Measurements from ENCODE around the gene APOO.
"Not testable (repeated sequence)": the region's sequence is repeated elsewhere in the genome, so short reads cannot be mapped to it uniquely, and the experiment has no call there.

Gene APOO

DNA sequence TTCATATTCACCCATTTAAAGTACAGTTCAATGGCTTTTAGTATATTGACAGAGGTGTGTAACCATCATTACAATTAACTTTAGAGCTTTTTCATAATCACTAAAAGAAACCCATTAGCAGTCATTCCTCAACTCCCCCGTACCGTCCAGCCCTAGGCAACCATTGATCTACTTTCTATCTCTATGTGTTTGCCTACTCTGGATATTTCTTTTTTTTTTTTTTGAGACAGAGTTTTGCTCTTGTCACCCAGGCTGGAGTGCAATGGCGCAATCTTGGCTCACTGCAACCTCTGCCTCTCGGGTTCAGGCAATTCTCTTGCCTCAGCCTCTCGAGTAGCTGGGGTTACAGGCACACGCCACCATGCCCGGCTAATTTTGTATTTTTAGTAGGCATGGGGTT is 48.5 kb downstream of the APOO start:
- DNase-seq (ENCODE audit: low read depth in 2 of 2) = not testable (repeated sequence)

DNA sequence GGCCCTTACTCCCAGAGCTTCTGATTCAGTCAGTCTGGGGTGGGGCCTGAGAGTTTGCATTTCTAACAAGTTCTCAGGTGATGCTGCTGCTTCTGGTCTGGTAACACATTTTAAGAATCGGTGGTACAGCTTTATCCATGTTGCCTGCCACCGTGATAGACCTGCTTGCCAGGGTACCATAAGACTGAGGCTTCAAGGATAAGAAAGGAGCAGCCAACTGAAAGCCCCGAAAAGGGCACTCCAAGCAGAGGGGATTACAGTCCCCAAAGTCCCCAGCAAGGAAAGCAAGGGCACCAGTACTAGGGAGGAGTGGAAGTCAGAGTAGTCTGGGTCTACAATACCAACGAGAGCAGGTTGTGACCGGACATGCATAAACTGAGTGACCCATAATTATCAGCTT is 49.8 kb downstream of the APOO start:
- DNase-seq (ENCODE audit: low read depth in 2 of 2) = no peak

DNA sequence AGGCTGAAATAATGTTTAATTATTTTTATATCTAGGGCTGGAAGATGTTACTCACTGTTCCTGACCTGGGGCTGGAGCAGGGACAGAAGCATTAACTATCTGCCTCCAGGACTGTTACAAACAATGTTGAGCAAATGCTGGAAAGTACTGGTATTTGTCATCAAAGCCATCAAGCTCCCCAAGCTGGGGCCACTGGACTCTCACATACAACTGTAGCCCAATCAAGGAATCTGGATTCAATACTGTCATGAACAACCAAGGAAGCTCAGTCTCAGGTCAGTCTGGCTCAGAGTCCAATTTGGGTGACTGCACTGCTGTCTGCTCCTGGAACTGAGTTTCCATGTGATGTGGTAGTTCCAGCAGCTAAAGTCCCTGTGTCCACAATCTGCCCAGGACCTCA is 50.4 kb downstream of the APOO start:
- DNase-seq (ENCODE audit: low read depth in 2 of 2) = no peak

DNA sequence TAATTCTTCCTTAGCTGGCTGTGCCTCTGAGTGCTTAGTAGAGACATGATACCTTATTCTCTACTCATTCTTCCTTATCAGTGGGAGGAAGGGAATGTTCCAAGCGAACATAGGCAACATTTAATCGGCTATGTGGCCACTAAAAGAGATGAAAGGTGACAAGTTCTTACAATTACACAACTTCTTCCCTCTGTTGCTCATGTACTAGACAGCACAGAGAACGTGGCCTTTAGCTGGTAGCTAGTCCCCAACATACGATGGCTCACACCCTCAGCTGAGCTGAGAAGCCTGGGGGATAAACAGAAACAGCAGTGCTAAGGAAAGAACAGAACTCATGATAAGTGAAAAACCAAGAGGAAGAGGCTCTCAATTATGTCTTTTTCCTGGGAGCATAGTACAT is 52.2 kb downstream of the APOO start:
- DNase-seq (ENCODE audit: low read depth in 2 of 2) = no peak

DNA sequence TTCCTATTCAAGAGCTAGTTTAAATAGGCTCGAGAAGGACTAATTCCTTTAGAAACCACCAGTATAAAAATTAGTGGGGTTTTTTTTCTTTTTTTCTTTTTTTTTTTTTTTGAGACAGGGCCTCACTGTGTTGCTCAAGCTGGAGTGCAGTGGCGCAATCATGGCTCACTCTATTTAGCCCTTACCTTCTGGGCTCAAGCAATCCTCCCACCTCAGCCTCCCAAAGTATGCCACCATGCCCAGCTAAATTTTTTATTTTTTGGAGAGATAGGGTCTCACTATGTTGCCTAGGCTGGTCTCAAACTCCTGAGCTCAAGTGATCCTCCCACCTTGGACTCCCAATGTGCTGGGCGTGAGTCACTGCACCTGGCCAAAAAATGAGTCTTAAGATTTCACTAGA is 52.8 kb downstream of the APOO start:
- DNase-seq (ENCODE audit: low read depth in 2 of 2) = no peak

DNA sequence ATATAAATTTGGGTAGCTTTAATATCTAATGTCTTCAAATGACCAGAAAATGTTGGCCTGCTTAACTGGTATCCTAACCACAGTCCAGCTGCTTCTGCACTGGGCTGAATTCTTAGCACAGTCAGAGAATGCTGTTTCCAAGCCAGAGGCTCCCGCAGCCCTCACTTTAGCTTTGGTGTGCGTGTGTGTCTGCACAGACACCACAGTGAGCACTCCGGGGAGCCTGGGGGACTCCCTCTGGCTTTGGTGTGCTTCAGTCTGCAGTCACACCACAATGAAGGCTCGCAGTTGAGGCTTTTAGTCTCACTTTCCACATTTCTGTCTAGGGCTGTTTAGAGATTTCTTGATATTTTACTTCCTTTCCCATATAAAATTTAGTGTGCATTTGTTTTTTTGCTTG is 53.6 kb downstream of the APOO start:
- DNase-seq (ENCODE audit: low read depth in 2 of 2) = no peak

DNA sequence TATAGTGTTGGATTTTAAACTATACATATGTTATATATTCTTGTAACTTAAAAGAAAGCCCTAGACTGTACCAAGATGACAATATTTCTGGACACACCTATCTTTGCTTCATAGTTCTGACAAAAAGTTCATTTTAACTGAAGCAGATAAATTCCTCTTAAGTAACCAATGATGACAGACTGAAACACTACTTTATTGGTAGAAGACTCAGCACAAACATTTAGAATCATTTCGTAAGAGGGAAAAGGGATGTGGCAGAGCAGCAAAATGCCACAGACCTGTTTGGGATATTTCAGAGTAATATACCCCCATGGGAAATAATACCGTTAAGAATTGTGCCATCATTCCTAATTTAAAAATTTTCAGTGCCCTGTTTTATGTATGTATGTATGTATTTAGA is 56.2 kb downstream of the APOO start:
- DNase-seq (ENCODE audit: low read depth in 2 of 2) = no peak

DNA sequence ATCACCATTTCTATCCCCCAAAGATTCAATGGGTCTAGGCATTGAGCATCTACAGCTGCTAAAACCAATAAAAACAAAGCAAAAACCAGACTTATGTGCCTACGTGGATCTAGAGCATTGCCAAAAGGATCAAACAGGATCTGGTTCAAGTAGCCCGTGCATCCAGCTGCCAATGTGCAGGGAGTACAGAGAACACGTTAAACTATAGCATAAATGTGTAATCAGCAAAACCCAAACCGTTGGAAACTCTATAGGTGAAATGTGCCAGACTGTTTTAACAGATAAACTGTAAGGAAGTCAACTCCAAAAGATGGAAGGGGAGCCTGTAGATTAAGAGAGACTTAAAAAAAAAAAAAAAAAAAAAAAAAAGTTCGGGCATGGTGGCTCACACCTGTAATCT is 58.5 kb downstream of the APOO start:
- no peak for DNase-seq (ENCODE audit: low read depth in 2 of 2)

DNA sequence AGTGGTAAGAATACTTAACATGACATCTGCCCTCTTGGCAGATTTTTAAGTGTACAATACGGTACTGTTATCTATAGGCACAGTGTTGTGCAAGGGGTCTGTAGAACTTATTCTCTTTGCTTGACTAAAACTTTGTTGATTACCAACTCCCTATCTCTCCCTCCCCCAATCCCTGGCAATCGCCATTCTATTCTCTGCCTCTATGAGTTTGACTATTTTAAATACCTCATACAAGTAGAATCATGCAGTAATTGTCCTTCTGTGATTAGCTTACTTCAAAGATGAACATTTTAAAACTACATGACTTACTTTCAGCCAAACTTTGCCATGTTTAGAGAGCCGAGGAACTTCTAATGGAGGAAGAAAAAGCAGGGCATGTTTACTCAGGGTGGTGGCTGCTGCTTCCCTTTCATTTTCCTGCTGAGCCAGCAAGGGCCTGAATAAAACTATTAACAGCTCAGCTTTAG is 62.4 kb downstream of the APOO start:
- DNase-seq (ENCODE audit: low read depth in 2 of 2) = no peak

DNA sequence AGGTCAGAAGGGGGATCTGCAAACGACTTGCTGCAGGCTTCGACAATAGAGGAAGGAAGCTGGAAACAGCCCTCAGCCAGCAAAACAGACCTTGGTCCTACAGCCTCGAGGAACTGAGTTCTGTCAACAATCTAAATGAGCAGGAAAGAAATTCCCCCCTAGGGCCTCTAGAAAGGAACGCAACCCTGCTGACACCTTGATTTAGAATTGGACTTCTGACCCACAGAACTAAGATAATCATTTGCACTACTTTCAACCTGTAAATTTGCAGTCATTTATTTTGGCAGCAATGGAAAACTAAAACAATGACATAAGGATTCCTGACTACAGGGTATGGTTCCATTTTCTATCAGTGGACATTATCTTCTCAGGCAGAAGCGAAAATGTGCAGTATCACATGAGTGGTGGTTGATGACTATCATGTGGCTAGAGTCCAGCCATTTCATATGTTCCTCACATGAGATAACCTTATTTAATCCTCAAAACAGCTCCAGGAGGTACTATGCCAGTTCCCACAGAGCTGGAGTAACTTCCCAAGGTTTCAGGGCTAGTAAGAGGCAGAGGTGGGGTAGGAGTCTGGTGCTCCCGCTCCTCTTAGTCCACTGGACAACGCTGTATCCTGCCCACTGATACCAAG is 63.1 kb downstream of the APOO start:
- no peak for DNase-seq (ENCODE audit: low read depth in 2 of 2)

DNA sequence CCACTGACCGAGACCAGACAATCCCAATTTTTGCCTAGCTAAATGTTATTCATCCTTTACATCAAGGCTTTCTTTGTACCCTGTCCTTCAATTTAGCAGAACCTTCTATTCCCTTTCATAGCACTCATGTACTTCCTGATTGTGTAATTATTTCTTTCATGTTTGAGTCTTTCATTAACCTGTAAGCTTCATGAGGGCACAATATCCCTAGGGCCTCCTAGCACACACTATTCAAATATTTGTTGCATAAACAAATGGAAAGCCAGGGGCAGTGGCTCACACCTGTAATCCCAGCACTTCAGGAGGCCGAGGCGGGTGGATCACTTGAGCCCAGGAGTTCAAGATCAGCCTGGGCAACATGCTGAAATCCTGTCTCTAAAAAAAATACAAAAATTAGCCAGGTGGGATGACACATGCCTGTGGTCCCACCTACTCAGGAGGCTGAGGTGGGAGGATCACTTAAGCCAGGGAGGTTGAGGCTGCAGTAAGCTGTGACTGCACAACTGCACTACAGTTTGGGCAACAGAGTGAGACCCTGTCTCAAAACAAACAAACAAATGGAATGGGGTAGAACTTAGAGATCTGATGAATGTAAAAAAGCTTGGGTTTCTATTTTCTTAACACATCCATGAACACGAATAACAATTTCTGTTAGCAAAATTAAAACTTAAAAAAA is 65.8 kb downstream of the APOO start:
- DNase-seq (ENCODE audit: low read depth in 2 of 2) = no peak

DNA sequence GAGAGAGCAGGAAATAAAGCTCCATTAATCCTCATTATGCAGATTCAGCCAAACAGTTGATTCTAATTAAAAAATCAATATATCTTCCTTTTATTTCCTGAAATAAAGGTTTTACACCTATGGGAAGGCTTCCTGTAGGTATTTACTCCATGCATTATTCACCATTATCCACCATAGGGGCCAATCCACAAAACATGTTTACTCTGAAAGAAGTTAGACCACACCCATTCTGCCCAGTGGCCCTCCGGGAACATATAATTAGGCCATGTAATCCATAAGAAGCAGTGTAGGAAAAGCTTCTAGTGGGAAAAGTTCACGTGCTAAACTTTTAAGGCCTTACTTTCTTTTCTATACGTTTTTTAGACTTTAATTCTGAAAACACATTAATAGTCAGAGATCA is 67.1 kb downstream of the APOO start:
- no peak for DNase-seq (ENCODE audit: low read depth in 2 of 2)

DNA sequence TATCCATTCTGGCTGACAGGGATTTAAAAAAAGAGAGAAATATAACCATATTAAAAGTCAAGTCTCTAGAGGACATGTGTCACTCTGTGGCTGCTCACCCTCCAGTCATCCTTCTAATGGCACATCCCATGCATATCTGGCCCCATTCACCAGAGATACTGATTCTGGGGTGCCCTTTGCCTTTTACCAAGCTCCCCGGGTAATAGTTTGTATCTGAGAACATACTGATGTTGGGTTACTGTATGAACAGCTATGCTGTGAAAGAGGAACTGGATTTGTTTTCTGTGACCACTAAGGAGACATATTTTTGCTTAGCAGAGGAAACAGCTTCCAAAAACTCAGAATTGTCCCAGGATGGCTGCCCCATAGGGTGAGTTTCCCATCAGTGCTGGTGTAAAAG is 68.8 kb downstream of the APOO start:
- no peak for DNase-seq (ENCODE audit: low read depth in 2 of 2)

DNA sequence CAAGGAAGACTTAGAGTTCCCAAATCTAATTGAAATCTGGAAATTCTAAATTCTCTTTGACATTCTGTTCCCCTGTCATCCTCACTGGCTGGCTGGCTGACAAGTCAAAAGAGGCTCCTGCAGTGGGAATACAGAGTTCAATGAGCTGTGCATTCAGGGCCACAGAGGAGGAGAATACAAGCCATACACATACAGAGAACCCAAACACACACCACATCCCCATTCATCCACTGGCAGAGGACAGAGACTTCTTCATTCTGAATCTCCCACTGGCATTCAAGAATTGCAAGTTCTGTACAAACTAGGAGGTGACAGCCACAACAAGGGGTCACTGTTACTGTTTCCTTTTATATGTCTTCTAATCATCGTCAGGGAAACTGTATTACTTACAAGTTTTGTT is 75.0 kb downstream of the APOO start:
- no peak for DNase-seq (ENCODE audit: low read depth in 2 of 2)

DNA sequence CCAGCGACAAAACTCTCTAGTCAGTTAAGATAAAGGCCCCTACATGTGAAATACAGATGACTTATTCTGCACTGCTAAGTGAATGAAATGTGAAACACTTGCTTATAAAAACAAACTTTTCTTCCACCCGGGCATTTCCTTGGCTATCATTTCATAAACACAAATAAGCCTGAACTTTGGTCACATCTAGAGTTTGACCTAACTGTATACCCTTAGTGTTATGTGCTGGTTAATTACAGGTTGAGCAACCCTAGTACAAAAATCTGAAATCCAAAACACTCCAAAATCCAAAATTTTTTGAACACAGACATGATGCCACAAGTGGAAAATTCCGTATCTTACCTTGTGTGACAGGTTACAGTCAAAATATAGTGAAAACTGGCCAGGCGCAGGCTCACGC is 78.9 kb downstream of the APOO start:
- no peak for DNase-seq (ENCODE audit: low read depth in 2 of 2)

DNA sequence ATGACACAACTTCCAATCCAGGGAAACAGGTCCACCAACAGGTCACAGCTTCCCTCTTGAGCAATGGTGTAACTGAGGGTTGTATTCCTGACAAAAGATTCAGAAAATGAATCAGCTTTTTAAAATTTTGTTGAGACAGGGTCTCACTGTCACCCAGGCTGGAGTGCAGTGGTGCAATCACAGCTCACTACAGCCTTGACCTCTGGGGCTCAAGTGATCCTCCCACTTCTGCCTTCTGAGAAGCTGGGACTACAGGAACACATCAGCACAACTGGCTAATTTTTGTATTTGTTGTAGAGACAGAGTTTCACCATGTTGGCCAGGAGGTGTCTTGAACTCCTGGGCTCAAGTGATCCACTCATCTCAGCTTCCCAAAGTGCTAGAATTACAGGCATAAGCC is 81.1 kb downstream of the APOO start:
- no peak for DNase-seq (ENCODE audit: low read depth in 2 of 2)

DNA sequence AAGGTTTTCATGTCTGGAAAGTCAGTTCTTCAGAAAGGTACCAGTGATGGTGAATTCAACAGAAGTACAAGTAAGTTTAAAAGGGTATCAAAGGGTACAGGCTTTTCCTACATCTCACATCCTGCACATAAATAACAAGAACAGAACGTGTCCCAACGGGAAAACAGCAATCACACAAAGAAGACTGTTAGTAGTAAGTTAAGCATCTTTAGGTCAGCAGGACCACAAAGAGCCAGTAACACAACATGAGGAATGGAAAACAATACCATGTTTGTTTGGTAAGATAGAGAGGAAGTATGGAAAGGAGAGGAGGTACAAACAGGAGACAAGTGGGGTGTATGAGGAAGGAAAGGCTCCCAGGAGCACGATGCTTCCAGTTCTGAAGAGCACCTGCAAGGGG is 81.5 kb downstream of the APOO start:
- no peak for DNase-seq (ENCODE audit: low read depth in 2 of 2)

DNA sequence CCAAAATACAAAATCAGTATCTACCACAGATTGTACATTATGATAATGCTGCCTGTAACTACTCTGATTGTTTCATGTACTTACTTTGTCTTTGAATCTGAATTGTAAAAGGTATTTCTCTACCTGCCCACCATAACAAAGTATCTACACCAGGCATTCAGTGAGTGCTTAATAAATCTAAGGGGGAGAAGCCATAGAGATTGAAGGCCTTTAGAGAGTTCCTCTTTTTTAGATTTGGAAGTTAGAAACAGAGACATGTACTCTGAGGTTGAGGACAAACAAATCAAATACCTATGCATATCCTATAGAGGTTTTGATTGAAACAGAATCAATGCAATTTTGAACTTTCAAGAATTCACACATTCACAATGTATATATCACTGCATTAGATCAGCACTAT is 82.1 kb downstream of the APOO start:
- no peak for DNase-seq (ENCODE audit: low read depth in 2 of 2)

DNA sequence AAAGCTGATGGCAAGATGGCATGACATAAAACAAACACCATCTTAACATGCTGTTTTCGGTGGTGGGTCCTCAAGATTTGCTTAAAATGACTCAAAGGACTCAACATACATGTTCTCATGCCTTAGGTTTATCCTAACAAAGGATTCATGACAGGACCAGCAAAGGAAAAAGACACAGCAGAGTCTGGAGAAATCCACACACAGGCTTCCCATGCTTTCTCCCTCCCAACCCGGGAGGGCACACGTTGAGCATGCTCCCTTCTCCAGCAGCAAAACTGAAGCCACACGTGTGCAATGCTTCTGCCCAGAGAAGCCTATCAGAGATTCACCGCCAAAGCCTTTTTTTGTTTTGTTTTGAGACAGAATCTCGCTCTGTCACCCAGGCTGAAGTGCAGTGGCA is 84.9 kb downstream of the APOO start:
- DNase-seq (ENCODE audit: low read depth in 2 of 2) = no peak

DNA sequence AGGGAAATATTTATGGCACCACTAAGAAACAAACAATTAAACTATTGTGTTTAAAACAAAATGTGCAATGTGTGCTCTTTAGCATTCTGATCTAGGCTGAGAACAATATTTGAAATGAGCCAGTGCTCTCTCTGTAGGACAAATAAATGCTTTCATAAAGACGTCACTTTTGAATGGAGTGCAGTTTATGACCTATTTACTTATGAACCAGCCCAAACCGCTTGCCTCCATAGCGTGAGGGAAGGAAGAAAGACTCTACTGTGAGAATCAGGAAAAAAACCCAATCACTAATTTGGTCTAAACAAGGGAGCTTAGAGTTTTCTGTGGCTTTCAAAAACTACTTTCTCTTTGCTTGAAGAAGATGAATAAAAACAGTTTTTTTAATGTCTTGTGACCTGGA is 85.3 kb downstream of the APOO start:
- no peak for DNase-seq (ENCODE audit: low read depth in 2 of 2)

DNA sequence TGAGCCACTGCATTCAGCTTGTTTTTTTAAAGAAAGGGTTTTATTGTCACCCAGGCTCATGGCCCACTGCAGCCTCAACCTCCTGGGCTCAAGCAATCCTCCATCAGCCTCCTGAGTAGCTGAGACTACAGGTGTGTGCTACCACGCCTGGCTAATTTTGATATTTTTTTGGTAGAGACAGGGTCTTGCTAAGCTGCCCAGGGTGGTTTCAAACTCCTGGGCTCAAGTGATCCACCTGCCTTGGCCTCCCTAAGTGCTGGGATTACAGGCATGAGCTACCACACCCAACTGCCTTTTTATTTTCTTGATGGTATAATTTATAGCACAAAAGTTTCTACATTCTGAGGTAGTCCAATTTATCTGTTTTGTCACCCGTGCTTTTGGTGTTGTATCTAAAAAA is 85.9 kb downstream of the APOO start:
- DNase-seq (ENCODE audit: low read depth in 2 of 2) = no peak

DNA sequence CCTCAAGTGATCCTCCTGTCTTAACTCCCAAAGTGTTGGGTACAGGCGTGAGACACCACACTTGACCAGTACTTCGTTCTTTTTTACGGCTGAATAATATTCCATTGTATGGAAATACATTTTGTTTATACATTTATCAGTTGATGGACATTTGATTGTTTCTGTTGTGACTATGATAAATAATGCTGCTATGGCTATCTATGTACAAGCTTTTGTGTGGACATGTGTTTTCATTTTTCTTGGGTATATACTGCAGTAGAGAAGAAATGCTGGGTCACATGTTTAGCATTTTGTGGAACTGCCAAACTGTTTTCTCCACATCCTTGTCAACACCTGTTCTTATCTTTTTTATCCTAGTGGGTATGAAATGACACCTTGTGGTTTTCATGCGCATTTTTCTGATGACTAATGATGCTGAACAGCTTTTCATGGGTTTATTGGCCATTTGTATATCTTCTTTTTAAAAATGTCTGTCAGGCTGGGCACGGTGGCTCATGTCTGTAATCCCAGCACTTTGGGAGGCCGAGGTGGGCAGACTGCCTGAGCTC is 87.4 kb downstream of the APOO start:
- no peak for DNase-seq (ENCODE audit: low read depth in 2 of 2)

DNA sequence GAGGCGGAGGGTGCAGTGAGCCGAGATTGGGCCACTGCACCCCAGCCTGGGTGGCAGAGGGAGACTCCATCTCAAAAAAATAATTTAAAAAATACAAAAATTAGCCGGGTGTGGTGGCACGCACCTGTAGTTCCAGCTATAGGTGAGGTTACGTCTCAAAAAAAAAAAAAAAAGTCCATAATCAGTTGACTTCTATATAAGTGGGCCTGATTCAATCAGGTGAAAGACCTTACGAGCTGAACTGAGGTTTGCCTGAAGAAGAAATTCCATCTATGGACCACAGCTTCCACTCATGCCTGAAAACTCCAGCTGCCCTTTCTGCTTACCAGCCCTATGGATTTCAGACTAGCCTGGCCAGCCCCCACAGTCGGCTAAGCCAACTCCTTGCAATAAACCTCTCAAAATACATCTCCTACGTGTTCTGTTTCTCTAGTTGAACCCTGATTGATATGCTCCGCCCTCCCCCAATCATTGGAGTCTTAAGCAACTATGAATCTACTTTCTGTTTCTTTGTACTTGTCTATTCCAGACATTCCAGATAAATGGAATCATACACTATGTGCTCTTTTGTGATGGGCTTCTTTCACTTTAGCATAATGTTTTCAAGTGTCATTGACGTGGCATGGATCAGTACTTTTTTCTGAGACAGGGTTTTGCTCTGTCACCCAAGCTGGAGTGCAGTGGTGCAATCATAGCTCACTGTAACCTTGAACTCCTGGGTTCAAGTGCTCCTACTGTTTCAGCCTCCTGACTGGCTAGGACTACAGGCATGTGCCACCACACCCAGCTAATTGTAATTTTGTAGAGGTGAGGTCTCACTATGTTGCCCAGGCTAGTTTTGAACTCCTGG is 88.1 kb downstream of the APOO start:
- no peak for DNase-seq (ENCODE audit: low read depth in 2 of 2)
